K562 (cell line): Measurements from ENCODE around the gene SPATA21. TPM values are rescaled to one million over a fixed set of nuclear protein-coding genes. Genes with fewer than 3 reads are reported as not detected.

ENCODE experiments used
- EP400 ChIP-seq: fragments of 450-650 bp; IDR thresholded peaks from 2 replicates; pipeline ENCODE4 v1.6.1; 2017; ENCODE audit warnings: antibody characterized with exemption, mild to moderate bottlenecking, moderate library complexity
- GABPB1 ChIP-seq: sonication (generic); formaldehyde crosslinking; IDR thresholded peaks from 2 replicates; pipeline ENCODE4 v1.8.0; 2022; ENCODE audit warnings: mild to moderate bottlenecking, missing genetic modification reagents
- MAZ ChIP-seq, 2 experiments: fragments of 450-650 bp in 1 of 2; sonication (generic) in 1 of 2; formaldehyde crosslinking; IDR thresholded peaks in 1 of 2; conservative IDR thresholded peaks in 1 of 2; 2 replicates each; pipeline versions ENCODE4 v1.4.0 to v1.5.0; 2020; ENCODE audit warnings: mild to moderate bottlenecking in 1 of 2, missing genetic modification reagents in 1 of 2
- MCM5 ChIP-seq: fragments of 450-650 bp; IDR thresholded peaks from 2 replicates; pipeline ENCODE4 v1.6.1; 2016; ENCODE audit warnings: low read depth
- NFRKB ChIP-seq: fragments of 450-650 bp; IDR thresholded peaks from 2 replicates; pipeline ENCODE4 v1.6.1; 2016; ENCODE audit warnings: low read depth
- NR2C1 ChIP-seq, 2 experiments: fragments of 450-650 bp; IDR thresholded peaks; 2 replicates each; pipeline ENCODE4 v1.6.1; 2017; ENCODE audit warnings: mild to moderate bottlenecking in 2 of 2, antibody characterized with exemption in 1 of 2, inconsistent platforms in 1 of 2, missing compliant biosample characterization in 1 of 2, missing genetic modification characterization in 1 of 2
- NRF1 ChIP-seq, 2 experiments: fragments of 450-650 bp; IDR thresholded peaks in 1 of 2; conservative IDR thresholded peaks in 1 of 2; 2 replicates each; pipeline ENCODE4 v1.6.1; 2014; ENCODE audit warnings: mild to moderate bottlenecking in 2 of 2
- SMARCA4 ChIP-seq: fragments of 450-650 bp; IDR thresholded peaks from 2 replicates; pipeline ENCODE4 v1.6.1; 2016
- SRSF7 ChIP-seq: fragments of 200-400 bp; formaldehyde crosslinking; optimal IDR thresholded peaks from 2 replicates; pipeline ENCODE3; 2017; ENCODE audit warnings: mild to moderate bottlenecking, low read depth, low read length
- ZKSCAN1 ChIP-seq: fragments of 150-350 bp; IDR thresholded peaks from 2 replicates; pipeline ENCODE4 v1.6.1; 2016; ENCODE audit warnings: low read depth, low read length
- polyA plus RNA-seq, 8 experiments: library from polyadenylated mRNA; depleted of rRNA in 4 of 8; stranded (reverse) in 5 of 8; unstranded in 3 of 8; fragments of >200 nt; fragmentation: Nextera tagmentation in 2 of 8; fragmentation: Illumina TruSeq in 1 of 8; extraction: Ambion mirVana in 2 of 8; extraction: Trizol in 1 of 8; gene quantifications; 2 replicates each; pipeline versions ENCODE4 v1.2.1 to v1.2.3, GENCODE V29; 2011 to 2014; ENCODE audit warnings: inconsistent platforms in 1 of 8, missing spikeins in 1 of 8
- total RNA-seq, 7 experiments: library from RNA; depleted of rRNA in 6 of 7; stranded (reverse); fragments of >200 nt in 6 of 7; fragmentation: Illumina TruSeq in 2 of 7; extraction: Trizol in 2 of 7; gene quantifications; 2 replicates each; pipeline versions ENCODE4 v1.2.1 to v1.2.3, GENCODE V29; 2011 to 2021; ENCODE audit warnings: low replicate concordance in 1 of 7
- TF ChIP-seq, protein P1 (sequence below), 2 experiments: fragments of 450-650 bp; IDR thresholded peaks; 2 replicates each; pipeline ENCODE4 v1.6.1; 2018; ENCODE audit warnings: mild to moderate bottlenecking in 2 of 2, low read depth in 1 of 2; ENCODE audit not compliant: partially characterized antibody in 2 of 2
- TF ChIP-seq, protein P2 (sequence below): fragments of 250-450 bp; sonication (Bioruptor Pico); IDR thresholded peaks from 2 replicates; pipeline ENCODE4 v1.5.1; 2021; ENCODE audit warnings: mild to moderate bottlenecking
- TF ChIP-seq, protein P3 (sequence below), 2 experiments: fragments of 450-650 bp; IDR thresholded peaks; 2 replicates each; pipeline ENCODE4 v1.6.1; 2016
- TF ChIP-seq, protein P4 (sequence below): fragments of 250-450 bp; sonication (Bioruptor Pico); IDR thresholded peaks from 2 replicates; pipeline ENCODE4 v1.4.0; 2020; ENCODE audit warnings: mild to moderate bottlenecking, moderate library complexity
- TF ChIP-seq, protein P5 (sequence below): fragments of 450-650 bp; IDR thresholded peaks from 2 replicates; pipeline ENCODE4 v1.7.0; 2016; ENCODE audit warnings: borderline replicate concordance

SPATA21 gene
- total and polyA plus RNA-seq, 9 of the 15 experiments (the other 6 are each of a cell fraction or from before 2014, with no cell fraction given), result 0.10 to 0.36 (median 0.13) TPM; not detected in 3

DNA sequence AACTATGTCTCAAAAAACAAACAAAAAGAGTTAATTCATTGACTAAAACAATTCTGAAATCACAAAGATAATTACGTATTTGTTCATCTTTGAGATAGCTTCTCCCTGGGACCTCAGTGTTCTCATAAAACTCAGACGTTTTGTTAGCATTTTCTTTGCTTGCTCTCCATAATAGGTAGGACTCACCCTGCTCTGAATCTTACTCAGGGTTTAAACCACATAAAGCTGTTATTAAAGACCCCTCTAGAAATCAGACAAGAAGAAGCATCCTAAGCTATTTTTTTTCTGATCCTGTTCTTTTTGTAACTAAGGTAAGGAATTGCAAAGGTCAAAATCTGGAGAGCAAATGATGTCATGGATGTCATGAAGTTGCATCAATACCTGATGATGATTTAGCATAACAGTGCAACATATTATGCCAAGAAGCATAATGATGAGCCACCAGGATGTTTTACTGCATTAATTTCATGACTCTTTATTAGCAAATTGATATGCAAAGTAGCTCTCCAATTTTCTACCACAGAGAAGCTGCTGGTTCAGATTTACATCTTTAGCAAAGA lies 87.3 kb downstream of the SPATA21 start (continued):
- TF ChIP-seq, protein P1, sequence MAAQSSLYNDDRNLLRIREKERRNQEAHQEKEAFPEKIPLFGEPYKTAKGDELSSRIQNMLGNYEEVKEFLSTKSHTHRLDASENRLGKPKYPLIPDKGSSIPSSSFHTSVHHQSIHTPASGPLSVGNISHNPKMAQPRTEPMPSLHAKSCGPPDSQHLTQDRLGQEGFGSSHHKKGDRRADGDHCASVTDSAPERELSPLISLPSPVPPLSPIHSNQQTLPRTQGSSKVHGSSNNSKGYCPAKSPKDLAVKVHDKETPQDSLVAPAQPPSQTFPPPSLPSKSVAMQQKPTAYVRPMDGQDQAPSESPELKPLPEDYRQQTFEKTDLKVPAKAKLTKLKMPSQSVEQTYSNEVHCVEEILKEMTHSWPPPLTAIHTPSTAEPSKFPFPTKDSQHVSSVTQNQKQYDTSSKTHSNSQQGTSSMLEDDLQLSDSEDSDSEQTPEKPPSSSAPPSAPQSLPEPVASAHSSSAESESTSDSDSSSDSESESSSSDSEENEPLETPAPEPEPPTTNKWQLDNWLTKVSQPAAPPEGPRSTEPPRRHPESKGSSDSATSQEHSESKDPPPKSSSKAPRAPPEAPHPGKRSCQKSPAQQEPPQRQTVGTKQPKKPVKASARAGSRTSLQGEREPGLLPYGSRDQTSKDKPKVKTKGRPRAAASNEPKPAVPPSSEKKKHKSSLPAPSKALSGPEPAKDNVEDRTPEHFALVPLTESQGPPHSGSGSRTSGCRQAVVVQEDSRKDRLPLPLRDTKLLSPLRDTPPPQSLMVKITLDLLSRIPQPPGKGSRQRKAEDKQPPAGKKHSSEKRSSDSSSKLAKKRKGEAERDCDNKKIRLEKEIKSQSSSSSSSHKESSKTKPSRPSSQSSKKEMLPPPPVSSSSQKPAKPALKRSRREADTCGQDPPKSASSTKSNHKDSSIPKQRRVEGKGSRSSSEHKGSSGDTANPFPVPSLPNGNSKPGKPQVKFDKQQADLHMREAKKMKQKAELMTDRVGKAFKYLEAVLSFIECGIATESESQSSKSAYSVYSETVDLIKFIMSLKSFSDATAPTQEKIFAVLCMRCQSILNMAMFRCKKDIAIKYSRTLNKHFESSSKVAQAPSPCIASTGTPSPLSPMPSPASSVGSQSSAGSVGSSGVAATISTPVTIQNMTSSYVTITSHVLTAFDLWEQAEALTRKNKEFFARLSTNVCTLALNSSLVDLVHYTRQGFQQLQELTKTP (IDR thresholded peaks at IDR 0.05; ENCODE audit: low read depth in 1 of 2, partially characterized antibody in 2 of 2), result peak in 1 of 2 experiments; percentile 36
- TF ChIP-seq GABPB1 (no peak), SMARCA4 (peak; percentile 47; the same call in 1 of the 2 replicates), NR2C1 (IDR thresholded peaks at IDR 0.05) (no peak), NR2C1 (tag; IDR thresholded peaks at IDR 0.05) (peak; percentile 67), MAZ (CRISPR knock-in tag; conservative IDR thresholded peaks at IDR 0.05 in 1 of 2, IDR thresholded peaks at IDR 0.05 in 1 of 2) (no peak), SRSF7 (no peak), EP400 (peak; percentile 17; the same call in 1 of the 2 replicates), NRF1 (conservative IDR thresholded peaks at IDR 0.05 in 1 of 2, IDR thresholded peaks at IDR 0.05 in 1 of 2) (no peak), NFRKB (peak; percentile 12; the same call in 1 of the 2 replicates), ZKSCAN1 (no peak), MCM5 (no peak)
- TF ChIP-seq, protein P2, sequence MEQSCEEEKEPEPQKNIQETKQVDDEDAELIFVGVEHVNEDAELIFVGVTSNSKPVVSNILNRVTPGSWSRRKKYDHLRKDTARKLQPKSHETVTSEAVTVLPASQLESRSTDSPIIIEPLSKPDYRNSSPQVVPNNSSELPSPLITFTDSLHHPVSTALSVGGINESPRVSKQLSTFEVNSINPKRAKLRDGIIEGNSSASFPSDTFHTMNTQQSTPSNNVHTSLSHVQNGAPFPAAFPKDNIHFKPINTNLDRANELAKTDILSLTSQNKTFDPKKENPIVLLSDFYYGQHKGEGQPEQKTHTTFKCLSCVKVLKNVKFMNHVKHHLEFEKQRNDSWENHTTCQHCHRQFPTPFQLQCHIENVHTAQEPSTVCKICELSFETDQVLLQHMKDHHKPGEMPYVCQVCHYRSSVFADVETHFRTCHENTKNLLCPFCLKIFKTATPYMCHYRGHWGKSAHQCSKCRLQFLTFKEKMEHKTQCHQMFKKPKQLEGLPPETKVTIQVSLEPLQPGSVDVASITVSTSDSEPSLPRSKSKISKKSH (CRISPR knock-in tag), result no peak
- TF ChIP-seq, protein P3, sequence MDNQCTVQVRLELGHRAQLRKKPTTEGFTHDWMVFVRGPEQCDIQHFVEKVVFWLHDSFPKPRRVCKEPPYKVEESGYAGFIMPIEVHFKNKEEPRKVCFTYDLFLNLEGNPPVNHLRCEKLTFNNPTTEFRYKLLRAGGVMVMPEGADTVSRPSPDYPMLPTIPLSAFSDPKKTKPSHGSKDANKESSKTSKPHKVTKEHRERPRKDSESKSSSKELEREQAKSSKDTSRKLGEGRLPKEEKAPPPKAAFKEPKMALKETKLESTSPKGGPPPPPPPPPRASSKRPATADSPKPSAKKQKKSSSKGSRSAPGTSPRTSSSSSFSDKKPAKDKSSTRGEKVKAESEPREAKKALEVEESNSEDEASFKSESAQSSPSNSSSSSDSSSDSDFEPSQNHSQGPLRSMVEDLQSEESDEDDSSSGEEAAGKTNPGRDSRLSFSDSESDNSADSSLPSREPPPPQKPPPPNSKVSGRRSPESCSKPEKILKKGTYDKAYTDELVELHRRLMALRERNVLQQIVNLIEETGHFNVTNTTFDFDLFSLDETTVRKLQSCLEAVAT (IDR thresholded peaks at IDR 0.05), result no peak
- TF ChIP-seq, protein P4, sequence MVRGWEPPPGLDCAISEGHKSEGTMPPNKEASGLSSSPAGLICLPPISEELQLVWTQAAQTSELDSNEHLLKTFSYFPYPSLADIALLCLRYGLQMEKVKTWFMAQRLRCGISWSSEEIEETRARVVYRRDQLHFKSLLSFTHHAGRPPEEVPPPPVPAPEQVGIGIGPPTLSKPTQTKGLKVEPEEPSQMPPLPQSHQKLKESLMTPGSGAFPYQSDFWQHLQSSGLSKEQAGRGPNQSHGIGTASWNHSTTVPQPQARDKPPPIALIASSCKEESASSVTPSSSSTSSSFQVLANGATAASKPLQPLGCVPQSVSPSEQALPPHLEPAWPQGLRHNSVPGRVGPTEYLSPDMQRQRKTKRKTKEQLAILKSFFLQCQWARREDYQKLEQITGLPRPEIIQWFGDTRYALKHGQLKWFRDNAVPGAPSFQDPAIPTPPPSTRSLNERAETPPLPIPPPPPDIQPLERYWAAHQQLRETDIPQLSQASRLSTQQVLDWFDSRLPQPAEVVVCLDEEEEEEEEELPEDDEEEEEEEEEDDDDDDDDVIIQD (CRISPR knock-in tag), result no peak
- TF ChIP-seq, protein P5, sequence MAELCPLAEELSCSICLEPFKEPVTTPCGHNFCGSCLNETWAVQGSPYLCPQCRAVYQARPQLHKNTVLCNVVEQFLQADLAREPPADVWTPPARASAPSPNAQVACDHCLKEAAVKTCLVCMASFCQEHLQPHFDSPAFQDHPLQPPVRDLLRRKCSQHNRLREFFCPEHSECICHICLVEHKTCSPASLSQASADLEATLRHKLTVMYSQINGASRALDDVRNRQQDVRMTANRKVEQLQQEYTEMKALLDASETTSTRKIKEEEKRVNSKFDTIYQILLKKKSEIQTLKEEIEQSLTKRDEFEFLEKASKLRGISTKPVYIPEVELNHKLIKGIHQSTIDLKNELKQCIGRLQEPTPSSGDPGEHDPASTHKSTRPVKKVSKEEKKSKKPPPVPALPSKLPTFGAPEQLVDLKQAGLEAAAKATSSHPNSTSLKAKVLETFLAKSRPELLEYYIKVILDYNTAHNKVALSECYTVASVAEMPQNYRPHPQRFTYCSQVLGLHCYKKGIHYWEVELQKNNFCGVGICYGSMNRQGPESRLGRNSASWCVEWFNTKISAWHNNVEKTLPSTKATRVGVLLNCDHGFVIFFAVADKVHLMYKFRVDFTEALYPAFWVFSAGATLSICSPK, result no peak
